ENCODE data around the gene FILIP1L. TPM values are rescaled to one million over a fixed set of nuclear protein-coding genes. Genes with fewer than 3 reads are reported as not detected.

Gene FILIP1L
- total RNA-seq, 2 experiments from 2014 or later = 0.23 to 0.36 TPM

- ChIA-PET CTCF (no interaction called here), POLR2A (no interaction called here)
Measured at GRCh38 chr3:100081986-100082692, 32.2 kb downstream of the FILIP1L start.

GRCh38 chr3:100081311-100081710 is 33.0 kb downstream of the FILIP1L start:
- ChIA-PET CTCF (no interaction called here), POLR2A (no interaction called here)

GRCh38 chr3:100080573-100080972 is 33.7 kb downstream of the FILIP1L start:
- POLR2A ChIA-PET = no interaction called here
- CTCF ChIA-PET = no interaction called here

GRCh38 chr3:100079328-100079727 is 35.0 kb downstream of the FILIP1L start:
- ChIA-PET POLR2A (no interaction called here), CTCF (no interaction called here)

GRCh38 chr3:100076731-100077529 is 37.4 kb downstream of the FILIP1L start:
- CTCF ChIA-PET = no interaction called here
- POLR2A ChIA-PET = no interaction called here

GRCh38 chr3:100075851-100076730 is 38.2 kb downstream of the FILIP1L start:
- POLR2A ChIA-PET = no interaction called here

GRCh38 chr3:100075196-100075595 is 39.1 kb downstream of the FILIP1L start:
- ChIA-PET CTCF (interaction anchor here (1.0 kb wide), 1 partner anchor 10 kb away, joined by 4 read pairs; no protein-coding TSS in a partner anchor), POLR2A (no interaction called here)

More at GRCh38 chr3:100075851-100076730, 38.2 kb downstream of the FILIP1L start:
- CTCF ChIA-PET = no interaction called here

GRCh38 chr3:100073714-100074307 is 40.5 kb downstream of the FILIP1L start:
- CTCF ChIA-PET = no interaction called here
- POLR2A ChIA-PET = interaction anchor here (0.6 to 0.8 kb wide), 2 partner anchors 71 to 1481 kb away, joined by 3 to 5 read pairs; no protein-coding TSS in a partner anchor

- ChIA-PET POLR2A (interaction anchor here (0.6 kb wide), 1 partner anchor 71 kb away, joined by 3 read pairs; no protein-coding TSS in a partner anchor), CTCF (interaction anchor here (2.4 kb wide), 1 partner anchor 181 kb away, joined by 12 read pairs; no protein-coding TSS in a partner anchor)
Measured at GRCh38 chr3:100073049-100073713, 41.1 kb downstream of the FILIP1L start.

GRCh38 chr3:100072326-100073048 is 41.8 kb downstream of the FILIP1L start:
- CTCF ChIA-PET = interaction anchor here (2.4 kb wide), 1 partner anchor 182 kb away, joined by 12 read pairs; no protein-coding TSS in a partner anchor
- POLR2A ChIA-PET = no interaction called here

GRCh38 chr3:100069472-100069871 is 44.8 kb downstream of the FILIP1L start:
- CTCF ChIA-PET = interaction anchor here (0.7 to 1.2 kb wide), 9 partner anchors 9 to 238 kb away, joined by 3 to 9 read pairs (median 3); no protein-coding TSS in a partner anchor

GRCh38 chr3:100068826-100069225 is 45.5 kb downstream of the FILIP1L start:
- ChIA-PET CTCF (interaction anchor here (0.7 to 1.2 kb wide), 10 partner anchors 9 to 237 kb away, joined by 3 to 9 read pairs (median 3); no protein-coding TSS in a partner anchor), POLR2A (no interaction called here)

More at GRCh38 chr3:100069472-100069871, 44.8 kb downstream of the FILIP1L start:
- POLR2A ChIA-PET = no interaction called here

- CTCF ChIA-PET = no interaction called here
- POLR2A ChIA-PET = no interaction called here
Measured at GRCh38 chr3:100067589-100067988, 46.7 kb downstream of the FILIP1L start.

- POLR2A ChIA-PET = no interaction called here
- CTCF ChIA-PET = no interaction called here
Measured at GRCh38 chr3:100063929-100064461, 50.3 kb downstream of the FILIP1L start.

GRCh38 chr3:100062665-100063064 is 51.6 kb downstream of the FILIP1L start:
- CTCF ChIA-PET = interaction anchor here (0.7 kb wide), 1 partner anchor 9 kb away, joined by 4 read pairs; no protein-coding TSS in a partner anchor
- POLR2A ChIA-PET = no interaction called here

GRCh38 chr3:100060685-100061484 is 53.4 kb downstream of the FILIP1L start:
- POLR2A ChIA-PET = no interaction called here
- CTCF ChIA-PET = no interaction called here

- POLR2A ChIA-PET = no interaction called here
- CTCF ChIA-PET = interaction anchor here (0.9 kb wide), 1 partner anchor 195 kb away, joined by 3 read pairs; no protein-coding TSS in a partner anchor
Measured at GRCh38 chr3:100059472-100059871, 54.8 kb downstream of the FILIP1L start.
